Measurements from ENCODE around the gene ROPN1.

The ROPN1 gene

GRCh38 chr3:123949641-123950040, 42.3 kb downstream of the ROPN1 start:
- Histone ChIP-seq H3K36me3 (ENCODE audit: low read length) (peaks cover 47% of the 10 kb centered on the region), H3K9me2 (replicated peaks; ENCODE audit: insufficient read depth, low read length) (no peaks in the 10 kb centered on the region), H3K27ac (ENCODE audit: low read depth, low read length) (no peak overlapping the region), H3K4me2 (ENCODE audit: low read depth, low read length, poor library complexity, severe bottlenecking) (no peak overlapping the region), H2AFZ (ENCODE audit: low read depth, low read length, severe bottlenecking) (no peak overlapping the region), H4K20me1 (ENCODE audit: low read depth, low read length) (no peaks in the 10 kb centered on the region), H3K9me3 (ENCODE audit: insufficient read depth, low read length) (no peaks in the 10 kb centered on the region), H3F3A (ENCODE audit: insufficient read depth) (no peaks in the 10 kb centered on the region), H3K27me3 (ENCODE audit: low read length) (no peaks in the 10 kb centered on the region), H3K4me3 (ENCODE audit: insufficient read depth, low read length, poor library complexity, severe bottlenecking) (no peak overlapping the region), H3K79me2 (ENCODE audit: insufficient read depth, low read length) (0 out of 2 replicates have a peak, but pooled peaks cover 4% of the 10 kb centered on the region), H3K9ac (ENCODE audit: low read length) (no peak overlapping the region)
- no peak for TF ChIP-seq CTCF (IDR thresholded peaks at IDR 0.05; ENCODE audit: insufficient read depth, low read length, poor library complexity, severe bottlenecking)
- no peak for TF ChIP-seq EZH2phosphoT487 (conservative IDR thresholded peaks at IDR 0.05; ENCODE audit: low read length)

DNA sequence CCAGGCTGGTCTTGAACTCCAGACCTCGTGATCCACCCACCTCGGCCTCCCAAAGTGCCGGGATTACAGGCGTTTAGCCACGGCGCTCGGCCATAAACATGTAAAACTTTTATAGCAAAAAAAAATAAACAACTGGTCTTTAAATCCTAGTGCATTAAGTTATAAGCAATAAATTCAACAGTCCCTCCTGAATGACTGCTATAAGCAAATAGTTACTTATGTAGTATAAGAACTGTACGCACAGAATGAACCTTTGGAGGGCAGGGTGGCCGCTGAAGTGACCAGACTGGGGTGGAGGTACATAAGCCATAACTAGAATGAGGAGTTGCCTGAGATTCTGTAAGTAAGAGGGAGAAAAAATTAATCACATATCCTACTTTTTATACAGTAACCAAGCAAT, 43.5 kb downstream of the ROPN1 start:
- TF ChIP-seq CTCF (IDR thresholded peaks at IDR 0.05; ENCODE audit: insufficient read depth, low read length, poor library complexity, severe bottlenecking), result no peak
- no peak for TF ChIP-seq EZH2phosphoT487 (conservative IDR thresholded peaks at IDR 0.05; ENCODE audit: low read length)
- Histone ChIP-seq H3K9me3 (ENCODE audit: insufficient read depth, low read length) (no peaks in the 10 kb centered on the region), H3K4me3 (ENCODE audit: insufficient read depth, low read length, poor library complexity, severe bottlenecking) (no peak overlapping the region), H3K4me2 (ENCODE audit: low read depth, low read length, poor library complexity, severe bottlenecking) (no peak overlapping the region), H3F3A (ENCODE audit: insufficient read depth) (no peaks in the 10 kb centered on the region), H3K27ac (ENCODE audit: low read depth, low read length) (no peak overlapping the region), H3K36me3 (ENCODE audit: low read length) (peaks cover 46% of the 10 kb centered on the region), H2AFZ (ENCODE audit: low read depth, low read length, severe bottlenecking) (no peak overlapping the region), H3K9ac (ENCODE audit: low read length) (no peak overlapping the region), H4K20me1 (ENCODE audit: low read depth, low read length) (no peaks in the 10 kb centered on the region), H3K9me2 (replicated peaks; ENCODE audit: insufficient read depth, low read length) (no peaks in the 10 kb centered on the region), H3K27me3 (ENCODE audit: low read length) (no peaks in the 10 kb centered on the region), H3K79me2 (ENCODE audit: insufficient read depth, low read length) (0 out of 2 replicates have a peak, but pooled peaks cover 4% of the 10 kb centered on the region)

- TF ChIP-seq CTCF (IDR thresholded peaks at IDR 0.05; ENCODE audit: insufficient read depth, low read length, poor library complexity, severe bottlenecking), result no peak
- no peak for TF ChIP-seq EZH2phosphoT487 (conservative IDR thresholded peaks at IDR 0.05; ENCODE audit: low read length)
- H3K9ac ChIP-seq (ENCODE audit: low read length), result no peak overlapping the region
- H3K4me2 ChIP-seq (ENCODE audit: low read depth, low read length, poor library complexity, severe bottlenecking), result no peak overlapping the region
- no peak overlapping the region for H2AFZ ChIP-seq (ENCODE audit: low read depth, low read length, severe bottlenecking)
- H3K27me3 ChIP-seq (ENCODE audit: low read length), result no peaks in the 10 kb centered on the region
- H3K4me3 ChIP-seq (ENCODE audit: insufficient read depth, low read length, poor library complexity, severe bottlenecking), result no peak overlapping the region
- no peaks in the 10 kb centered on the region for H3K9me3 ChIP-seq (ENCODE audit: insufficient read depth, low read length)
- no peaks in the 10 kb centered on the region for H3F3A ChIP-seq (ENCODE audit: insufficient read depth)
- no peaks in the 10 kb centered on the region for H3K9me2 ChIP-seq (replicated peaks; ENCODE audit: insufficient read depth, low read length)
- 0 out of 2 replicates have a peak, but pooled peaks cover 4% of the 10 kb centered on the region for H3K79me2 ChIP-seq (ENCODE audit: insufficient read depth, low read length)
- peaks cover 53% of the 10 kb centered on the region for H3K36me3 ChIP-seq (ENCODE audit: low read length)
- H3K27ac ChIP-seq (ENCODE audit: low read depth, low read length), result no peak overlapping the region
- no peaks in the 10 kb centered on the region for H4K20me1 ChIP-seq (ENCODE audit: low read depth, low read length)
Observed at GRCh38 chr3:123947482-123947881, 44.4 kb downstream of the ROPN1 start.
